ENCODE results near the gene ZNF512B.

DNA sequence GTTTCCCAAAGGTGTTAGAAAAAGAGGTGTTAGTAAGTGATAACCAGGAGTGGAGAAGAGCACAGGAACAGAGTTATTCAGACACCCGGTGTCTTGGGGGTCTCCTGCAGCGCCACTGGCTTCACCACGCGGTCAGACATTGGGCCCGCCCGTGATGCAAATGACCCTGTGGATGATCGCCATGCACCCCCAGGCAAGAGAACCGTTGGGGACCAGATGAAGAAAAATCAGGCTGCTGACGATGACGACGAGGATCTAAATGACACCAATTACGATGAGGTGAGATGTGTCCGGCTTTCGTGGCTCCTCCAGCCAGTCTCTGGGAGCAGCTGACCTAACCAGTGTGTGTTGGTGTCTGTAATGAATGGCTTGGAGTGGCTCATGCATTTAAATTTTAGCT, 13.2 kb upstream of the ZNF512B start:
- TF ChIP-seq EZH2 (IDR thresholded peaks at IDR 0.05; ENCODE audit: borderline replicate concordance, insufficient read depth, low read depth, low read length, poor library complexity, severe bottlenecking): no peak
- TF ChIP-seq, protein P1, sequence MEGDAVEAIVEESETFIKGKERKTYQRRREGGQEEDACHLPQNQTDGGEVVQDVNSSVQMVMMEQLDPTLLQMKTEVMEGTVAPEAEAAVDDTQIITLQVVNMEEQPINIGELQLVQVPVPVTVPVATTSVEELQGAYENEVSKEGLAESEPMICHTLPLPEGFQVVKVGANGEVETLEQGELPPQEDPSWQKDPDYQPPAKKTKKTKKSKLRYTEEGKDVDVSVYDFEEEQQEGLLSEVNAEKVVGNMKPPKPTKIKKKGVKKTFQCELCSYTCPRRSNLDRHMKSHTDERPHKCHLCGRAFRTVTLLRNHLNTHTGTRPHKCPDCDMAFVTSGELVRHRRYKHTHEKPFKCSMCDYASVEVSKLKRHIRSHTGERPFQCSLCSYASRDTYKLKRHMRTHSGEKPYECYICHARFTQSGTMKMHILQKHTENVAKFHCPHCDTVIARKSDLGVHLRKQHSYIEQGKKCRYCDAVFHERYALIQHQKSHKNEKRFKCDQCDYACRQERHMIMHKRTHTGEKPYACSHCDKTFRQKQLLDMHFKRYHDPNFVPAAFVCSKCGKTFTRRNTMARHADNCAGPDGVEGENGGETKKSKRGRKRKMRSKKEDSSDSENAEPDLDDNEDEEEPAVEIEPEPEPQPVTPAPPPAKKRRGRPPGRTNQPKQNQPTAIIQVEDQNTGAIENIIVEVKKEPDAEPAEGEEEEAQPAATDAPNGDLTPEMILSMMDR (IDR thresholded peaks at IDR 0.05): no peak

Measured in B cell (primary cell).